ENCODE measurements around the gene LCA5L.

DNA sequence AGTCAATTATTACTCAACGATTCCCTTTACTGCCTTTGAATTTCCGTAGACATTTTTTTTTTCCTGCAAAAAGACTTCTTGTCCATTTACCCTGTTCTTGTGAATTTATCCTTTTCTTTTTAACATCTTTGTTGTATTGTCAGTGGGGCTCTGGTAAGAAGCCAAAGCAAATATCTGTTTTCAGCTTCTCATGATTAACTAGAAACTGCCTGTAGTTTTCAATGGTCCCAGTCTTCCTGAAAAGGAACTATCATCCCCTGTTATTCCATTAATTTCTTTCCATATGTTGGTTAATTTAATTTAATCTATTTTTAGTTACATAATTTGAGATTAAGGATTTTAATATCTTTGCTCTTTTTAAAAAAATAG lies 34.2 kb upstream of the LCA5L start:
- TF ChIP-seq POLR2A (IDR thresholded peaks at IDR 0.05; ENCODE audit: low read depth, low read length) (no peak), POLR2AphosphoS5 (IDR thresholded peaks at IDR 0.05; ENCODE audit: low read depth, low read length) (no peak)
